GM18873 (cell line): ENCODE data around the gene SORCS1.

Source experiments
- ATAC-seq: cut with Tn5 transposase; IDR thresholded peaks from one replicate; pipeline ENCODE4 v1.9.1; 2021; ENCODE audit warnings: mild to moderate bottlenecking, moderate library complexity, moderate number of reproducible peaks; ENCODE audit not compliant: unreplicated experiment, low FRiP score

Gene SORCS1

GRCh38 chr10:106832846-106833245 is 331.7 kb downstream of the SORCS1 start:
- no peak for ATAC-seq

- ATAC-seq, result no peak
Observed at GRCh38 chr10:106830471-106830870, 334.0 kb downstream of the SORCS1 start.

DNA sequence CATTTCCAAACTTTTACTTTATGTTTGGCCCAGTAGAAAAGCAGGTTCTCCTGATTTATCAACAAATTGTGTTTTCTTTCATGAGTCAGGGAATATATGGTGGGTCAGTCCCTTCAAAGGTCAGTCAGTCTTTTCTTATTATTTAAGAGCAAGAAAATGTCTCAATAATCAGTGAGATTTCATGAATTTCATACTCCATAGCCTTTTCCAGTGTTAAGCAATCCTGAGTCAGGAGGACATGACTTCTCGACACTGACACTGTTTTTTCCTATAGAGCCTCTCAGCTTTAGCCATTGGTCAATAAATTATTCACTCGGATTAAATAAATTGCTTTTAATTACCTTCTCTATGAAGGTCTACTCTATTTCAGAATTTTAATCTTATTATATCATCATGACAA is 334.5 kb downstream of the SORCS1 start:
- ATAC-seq, result no peak

- no peak for ATAC-seq
Observed at GRCh38 chr10:106826716-106827115, 337.8 kb downstream of the SORCS1 start.

- ATAC-seq, result no peak
Observed at GRCh38 chr10:106825576-106826364, 338.7 kb downstream of the SORCS1 start.

DNA sequence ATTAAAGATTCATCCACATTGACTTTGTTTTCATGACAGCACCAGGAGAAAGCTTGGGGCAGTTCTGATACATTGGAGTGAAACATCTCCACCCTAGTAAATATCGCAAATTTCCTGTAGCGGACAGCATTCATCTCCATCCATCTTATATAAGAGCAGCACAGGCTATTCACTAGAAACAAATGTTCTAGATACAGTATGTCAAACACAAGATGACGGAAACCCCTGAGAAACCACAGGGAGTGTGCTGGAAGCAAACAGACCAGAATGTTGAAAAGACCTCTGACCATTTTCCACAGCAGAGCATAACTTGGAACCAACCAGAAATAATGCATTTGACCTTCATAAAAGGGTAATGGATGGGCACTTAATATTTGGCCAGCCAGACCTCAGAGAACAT is 343.9 kb downstream of the SORCS1 start:
- no peak for ATAC-seq

DNA sequence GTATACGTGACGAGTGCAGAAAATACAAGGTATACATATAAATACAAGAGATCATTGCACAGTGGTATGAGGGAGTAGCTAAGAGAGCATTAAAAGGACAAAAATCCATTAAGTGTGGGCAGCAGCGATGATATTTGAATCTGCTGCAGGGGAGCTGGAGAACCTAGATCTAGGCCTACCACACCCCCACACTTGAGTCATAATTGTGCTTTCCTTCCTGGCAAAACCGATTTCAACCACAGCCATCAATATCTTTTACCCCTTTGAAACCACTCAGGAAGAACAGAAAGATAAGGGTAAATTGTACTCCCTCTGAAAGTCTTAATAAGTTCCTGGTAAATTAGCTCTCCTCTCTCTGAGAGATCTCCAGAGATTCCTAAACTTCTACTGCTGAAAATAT is 345.0 kb downstream of the SORCS1 start:
- no peak for ATAC-seq

DNA sequence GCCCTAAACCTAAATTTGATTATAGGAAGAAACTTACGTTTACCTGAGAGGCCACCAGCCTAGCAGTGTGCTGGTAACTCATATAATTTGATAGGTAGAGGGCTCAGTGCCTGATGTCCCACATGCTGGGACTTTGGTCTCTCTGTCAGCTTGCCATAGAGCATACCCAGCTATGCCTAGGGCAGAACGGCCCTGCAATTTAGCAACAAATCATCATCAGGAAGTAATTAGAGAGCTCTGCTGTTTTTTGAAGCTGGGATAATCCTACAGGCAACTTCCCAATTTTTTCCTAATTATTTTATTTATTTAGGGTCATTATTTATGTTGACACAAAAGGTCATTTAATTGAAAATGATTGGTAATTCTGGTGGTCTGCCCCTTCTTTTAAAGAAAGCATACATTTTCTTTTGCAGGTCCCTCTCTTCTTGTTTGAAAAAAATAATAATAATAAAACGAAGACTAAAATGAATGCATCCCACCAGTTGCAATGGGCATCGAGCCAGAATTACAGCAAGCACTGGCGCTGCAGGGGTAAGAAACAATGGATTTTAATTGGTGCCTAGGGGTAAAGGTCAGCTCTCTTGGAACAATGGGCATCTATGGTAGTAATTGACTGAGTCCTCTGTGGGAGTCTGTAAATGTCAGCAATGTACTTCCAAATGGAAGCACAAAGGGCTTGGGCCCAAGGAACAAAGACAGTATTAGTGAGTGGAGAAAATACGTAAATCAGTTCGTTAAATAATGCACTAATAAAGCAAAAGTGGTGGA is 348.0 kb downstream of the SORCS1 start:
- ATAC-seq, result no peak

DNA sequence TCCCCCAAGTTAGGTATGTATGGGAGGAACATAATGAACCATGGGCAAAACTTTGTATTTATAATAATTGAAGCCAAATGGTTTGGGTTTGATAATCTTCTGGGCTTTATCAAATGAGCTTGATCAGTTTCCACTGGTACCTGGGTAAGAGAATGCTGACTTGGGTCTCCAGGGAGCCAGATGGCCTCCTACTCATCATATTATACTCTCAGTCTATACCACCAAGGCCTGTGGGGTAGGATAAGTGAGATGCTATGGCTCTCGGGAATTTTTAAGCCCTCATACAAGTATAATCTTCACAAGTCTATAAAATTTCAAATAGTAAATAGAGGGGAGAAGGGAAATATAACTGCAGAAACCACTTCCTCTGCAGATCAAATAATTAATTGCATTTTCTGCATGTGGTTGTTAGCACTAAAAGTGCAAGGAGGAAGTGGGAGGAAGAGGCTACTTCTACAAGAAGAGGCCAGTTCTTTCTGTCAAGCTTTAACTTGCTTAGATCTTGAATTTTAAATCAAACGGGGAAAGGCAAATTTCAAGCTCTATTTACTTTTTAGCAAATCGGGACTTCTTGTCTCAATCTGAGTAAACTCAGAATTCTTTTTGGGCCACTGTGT is 349.0 kb downstream of the SORCS1 start:
- no peak for ATAC-seq

GRCh38 chr10:106804992-106805582 is 359.4 kb downstream of the SORCS1 start:
- no peak for ATAC-seq

DNA sequence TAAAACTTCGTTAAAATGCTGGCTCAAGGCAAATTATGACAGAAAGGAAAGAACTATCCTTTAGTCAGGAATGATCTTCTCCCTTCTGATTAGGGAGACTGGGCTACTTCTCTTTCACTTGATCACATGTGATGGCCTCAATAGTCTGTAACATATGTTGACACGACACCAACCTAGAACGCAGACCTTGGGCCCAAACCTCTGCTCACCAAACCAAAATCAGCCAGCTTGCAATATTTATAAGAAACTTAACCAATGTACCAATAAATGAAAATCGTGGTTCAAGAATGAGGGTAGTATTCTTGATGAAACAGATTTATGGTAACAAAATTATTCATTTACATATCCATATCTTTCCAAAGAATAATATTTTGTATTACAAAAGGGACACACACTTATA is 361.6 kb downstream of the SORCS1 start:
- no peak for ATAC-seq

DNA sequence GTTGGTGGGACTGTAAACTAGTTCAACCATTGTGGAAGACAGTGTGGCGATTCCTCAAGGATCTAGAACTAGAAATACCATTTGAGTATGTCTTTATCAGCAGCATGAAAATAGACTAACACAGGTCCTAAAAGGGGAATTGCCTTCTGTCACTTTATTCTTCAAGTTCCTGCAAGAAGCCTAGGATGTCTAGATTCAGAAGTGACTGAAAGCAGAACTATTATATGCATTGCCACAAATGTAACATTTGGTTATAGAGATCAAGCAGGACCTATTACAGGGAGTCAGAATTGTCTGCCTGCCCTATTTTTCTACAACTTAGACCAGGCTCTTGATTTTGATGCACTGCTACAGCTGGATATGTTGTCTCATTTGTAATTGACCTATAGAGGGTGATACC is 364.7 kb downstream of the SORCS1 start:
- no peak for ATAC-seq

- ATAC-seq, result peak; percentile 96
Observed at GRCh38 chr10:106795619-106796018, 368.9 kb downstream of the SORCS1 start.

GRCh38 chr10:106793617-106794016 is 370.9 kb downstream of the SORCS1 start:
- no peak for ATAC-seq

DNA sequence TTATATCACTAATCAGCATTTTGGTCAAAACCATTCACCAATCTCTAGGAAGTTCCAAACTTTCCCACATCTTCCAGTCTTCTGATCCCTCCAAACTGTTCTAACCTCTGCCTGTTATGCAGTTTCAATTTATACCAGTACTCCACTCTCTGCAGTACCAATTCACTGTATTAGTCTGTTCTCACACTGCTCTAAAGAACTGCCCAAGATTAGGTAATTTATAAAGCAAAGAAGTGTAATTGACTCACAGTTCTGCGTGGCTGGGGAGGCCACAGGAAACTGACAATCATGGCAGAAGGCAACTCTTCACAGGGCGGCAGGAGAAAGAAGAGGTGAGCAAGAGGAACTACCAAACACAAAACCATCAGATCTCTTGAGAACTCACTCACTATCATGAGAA is 374.9 kb downstream of the SORCS1 start:
- no peak for ATAC-seq

DNA sequence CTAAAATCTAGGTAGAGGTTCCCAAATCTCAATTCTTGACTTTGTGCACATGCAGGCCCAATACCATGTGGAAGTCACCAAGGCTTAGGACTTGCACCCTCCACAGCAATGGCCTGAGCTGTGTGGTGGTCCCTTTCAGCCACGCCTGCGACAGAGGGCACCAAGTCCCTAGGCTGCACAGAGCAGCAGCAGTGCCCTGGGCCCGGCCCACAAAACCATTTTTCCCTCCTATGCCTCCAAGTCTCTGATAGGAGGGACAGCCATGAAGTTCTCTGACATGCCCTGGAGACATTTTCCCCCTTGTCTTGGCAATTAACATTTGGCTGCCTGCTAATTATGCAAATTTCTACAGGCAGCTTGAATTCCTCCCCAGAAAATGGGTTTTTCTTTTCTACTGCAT is 375.5 kb downstream of the SORCS1 start:
- ATAC-seq, result no peak

- ATAC-seq, result no peak
Observed at GRCh38 chr10:106785528-106785927, 379.0 kb downstream of the SORCS1 start.

- no peak for ATAC-seq
Observed at GRCh38 chr10:106780632-106781031, 383.9 kb downstream of the SORCS1 start.

- no peak for ATAC-seq
Observed at GRCh38 chr10:106777841-106778240, 386.7 kb downstream of the SORCS1 start.

DNA sequence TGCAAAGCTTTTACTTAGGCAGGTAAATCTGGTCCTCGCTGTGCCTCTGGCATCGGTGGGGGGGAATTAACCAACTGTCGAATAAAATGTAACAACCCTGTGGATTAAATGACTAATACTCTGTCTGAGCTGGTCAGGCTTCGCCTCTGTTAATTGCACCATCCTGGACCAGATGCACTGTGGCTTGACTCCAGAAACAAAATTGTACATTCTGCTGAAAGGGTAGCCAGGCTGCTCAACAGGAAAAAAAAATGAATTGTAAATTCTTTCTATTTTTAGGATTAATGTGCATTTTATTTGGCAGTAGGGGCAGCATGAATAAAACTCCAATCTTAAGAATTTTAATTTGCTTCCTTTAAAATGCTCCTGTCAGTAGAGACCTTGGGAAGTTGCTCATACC is 389.4 kb downstream of the SORCS1 start:
- no peak for ATAC-seq

- ATAC-seq, result no peak
Observed at GRCh38 chr10:106772957-106773356, 391.5 kb downstream of the SORCS1 start.
